RCC 7860 (cell line): ENCODE measurements around the gene CHRNA10.

Source experiments
- DNase-seq: peaks from one replicate; pipeline ENCODE4 v3.0.0-alpha.2; 2015; ENCODE audit warnings: low spot score
- FAIRE-seq: peaks from 2 replicates; lab custom pipeline; 2012; peaks lifted over from hg19 to GRCh38; lab: Jason Lieb, UNC

Gene CHRNA10, protein sequence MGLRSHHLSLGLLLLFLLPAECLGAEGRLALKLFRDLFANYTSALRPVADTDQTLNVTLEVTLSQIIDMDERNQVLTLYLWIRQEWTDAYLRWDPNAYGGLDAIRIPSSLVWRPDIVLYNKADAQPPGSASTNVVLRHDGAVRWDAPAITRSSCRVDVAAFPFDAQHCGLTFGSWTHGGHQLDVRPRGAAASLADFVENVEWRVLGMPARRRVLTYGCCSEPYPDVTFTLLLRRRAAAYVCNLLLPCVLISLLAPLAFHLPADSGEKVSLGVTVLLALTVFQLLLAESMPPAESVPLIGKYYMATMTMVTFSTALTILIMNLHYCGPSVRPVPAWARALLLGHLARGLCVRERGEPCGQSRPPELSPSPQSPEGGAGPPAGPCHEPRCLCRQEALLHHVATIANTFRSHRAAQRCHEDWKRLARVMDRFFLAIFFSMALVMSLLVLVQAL

DNA sequence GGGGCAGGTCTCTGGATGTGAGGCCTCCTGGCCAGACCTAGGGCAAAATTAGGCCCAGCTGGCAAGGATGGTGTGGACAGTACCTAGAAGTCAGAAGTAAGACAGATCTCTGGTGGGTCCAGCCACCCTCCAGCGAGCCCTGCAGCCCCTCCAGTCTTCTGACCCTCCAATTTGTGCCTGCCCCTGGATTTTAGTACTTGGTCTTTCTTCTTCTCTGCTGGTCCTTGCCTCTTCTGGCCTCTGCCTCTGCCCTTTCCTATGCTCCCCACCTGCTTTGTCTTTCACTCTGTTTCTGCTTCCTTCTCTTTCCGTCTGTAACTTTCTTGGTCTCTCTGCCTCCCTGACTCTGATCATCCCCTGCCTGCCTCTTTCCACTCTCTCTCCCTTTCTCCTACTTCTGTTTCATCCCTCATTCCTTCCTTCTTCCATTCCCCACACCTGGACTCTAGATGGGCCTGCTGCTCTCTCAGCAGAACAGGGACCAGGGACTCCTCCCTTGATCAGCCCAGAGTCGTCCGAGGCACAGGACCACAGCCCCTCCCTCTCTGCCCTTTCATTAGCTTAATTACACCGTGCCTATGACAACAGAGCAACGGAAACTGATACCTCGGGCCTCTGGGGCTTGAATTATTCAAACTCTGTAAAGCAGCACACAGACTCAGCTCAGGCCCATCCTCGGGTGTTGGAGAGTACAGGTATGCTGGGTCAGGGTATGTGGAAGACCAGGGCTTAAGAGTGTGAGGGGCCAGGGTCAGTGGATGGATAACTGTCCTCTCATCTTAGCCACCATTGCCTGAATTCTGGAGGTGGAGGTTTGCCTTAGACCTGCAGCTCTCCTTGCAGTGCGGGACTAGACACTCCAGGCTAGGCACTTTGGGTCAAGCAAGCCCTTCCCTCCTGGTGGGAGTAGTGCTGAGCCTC lies at the start of gene CHRNA10:
Gene CHRNA10 (minus strand): TSS at position 51 of the 921 bp plus-strand sequence. CDS start 72 bp downstream, outside the sequence.
- DNase-seq (no peak), FAIRE-seq (no peak)

- FAIRE-seq, result no peak
- DNase-seq, result no peak
These were observed 41.1 kb upstream of the CHRNA10 start for GRCh38 chr11:3712274-3712673.

DNA sequence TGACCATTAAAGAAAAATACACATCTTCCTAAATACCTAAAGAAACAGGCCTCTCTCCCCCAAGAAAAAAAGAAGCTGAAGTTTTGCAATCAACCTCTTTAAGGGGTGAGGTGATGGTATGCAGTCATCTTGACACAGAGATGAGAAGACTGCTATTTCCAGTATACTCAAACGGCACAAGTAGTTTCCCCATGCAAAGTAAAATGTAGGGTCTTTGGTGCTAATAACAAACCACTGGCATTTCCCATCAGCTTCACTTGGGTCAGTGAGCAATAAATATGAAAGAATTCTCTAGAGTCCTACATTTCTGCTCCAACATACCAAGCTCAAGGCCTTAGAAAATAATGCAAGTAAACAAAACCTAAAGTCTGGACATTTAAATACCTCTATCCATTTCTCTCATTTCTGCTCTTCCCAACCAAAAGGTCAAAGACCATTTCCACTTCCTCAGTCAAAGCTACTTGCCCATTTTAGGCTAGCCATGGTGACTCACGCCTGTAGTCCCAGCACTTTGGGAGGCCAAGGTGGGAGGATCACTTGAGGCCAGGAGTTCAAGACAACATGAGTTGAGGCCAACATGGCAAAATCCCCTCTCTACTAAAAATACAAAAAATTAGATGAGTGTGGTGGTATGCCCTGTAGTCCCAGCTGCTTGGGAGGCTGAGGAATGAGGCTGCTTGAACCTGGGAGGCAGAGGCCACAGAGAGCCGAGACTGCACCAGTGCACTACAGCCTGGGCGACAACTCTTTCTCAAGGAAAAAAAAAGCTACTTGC lies 39.5 kb upstream of the CHRNA10 start:
- DNase-seq (no peak), FAIRE-seq (no peak)

DNA sequence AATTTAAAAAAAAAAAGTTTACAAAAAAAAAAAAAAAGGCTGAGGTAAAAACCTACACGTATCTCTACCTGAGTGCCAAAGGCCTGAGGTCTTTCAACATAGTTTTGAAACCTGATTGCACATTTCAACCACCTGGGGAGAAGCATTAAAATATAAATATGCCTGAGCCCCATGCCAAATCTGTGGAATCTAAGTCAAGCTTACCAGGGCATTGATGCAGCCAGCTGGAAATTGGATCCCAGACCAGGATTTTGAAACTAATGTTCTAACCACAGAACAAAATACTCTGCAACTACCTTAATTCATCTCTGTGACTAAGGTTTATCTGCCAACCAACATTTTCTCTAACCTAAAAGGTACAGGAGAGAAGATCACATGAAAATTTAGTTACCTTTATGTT lies 38.8 kb upstream of the CHRNA10 start:
- DNase-seq (no peak), FAIRE-seq (no peak)

DNA sequence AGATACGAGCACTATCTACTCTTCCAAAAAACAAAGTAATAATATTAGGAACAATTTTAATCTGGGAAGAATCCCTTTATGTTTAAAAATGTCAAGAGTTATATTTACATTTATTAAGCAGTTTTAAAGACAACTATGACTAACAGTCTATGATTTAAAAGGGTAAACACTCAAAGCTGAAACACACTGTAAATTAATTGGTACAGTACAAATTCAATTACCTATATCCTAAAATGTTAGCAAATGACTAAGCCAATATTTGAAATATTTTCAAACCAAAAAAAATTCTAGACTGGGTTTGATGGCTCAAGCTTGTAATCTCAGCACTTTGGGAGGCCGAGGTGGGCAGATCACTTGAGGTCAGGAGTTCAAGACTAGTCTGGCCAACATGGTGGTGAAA lies 36.0 kb upstream of the CHRNA10 start:
- no peak for DNase-seq
- no peak for FAIRE-seq

DNA sequence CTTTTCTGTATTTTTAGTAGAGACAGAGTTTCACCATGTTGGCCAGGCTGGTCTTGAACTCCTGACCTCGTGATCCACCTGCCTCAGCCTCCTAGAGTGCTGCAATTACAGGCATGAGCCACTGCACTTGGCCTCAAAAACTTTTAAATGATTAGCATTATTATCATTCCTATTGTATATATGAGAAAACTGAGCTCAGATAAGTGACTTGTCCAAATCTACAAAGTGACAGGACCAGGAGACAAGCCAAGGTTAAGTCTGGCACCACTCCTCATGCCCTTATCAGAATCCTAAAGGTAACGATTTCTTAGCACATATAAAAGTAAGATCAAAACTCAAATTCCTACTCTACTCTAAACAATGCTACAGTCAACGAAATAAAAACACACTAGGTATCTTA lies 32.2 kb upstream of the CHRNA10 start:
- DNase-seq, result no peak
- FAIRE-seq, result no peak

- FAIRE-seq, result no peak
- DNase-seq, result no peak
These were observed 29.7 kb upstream of the CHRNA10 start for GRCh38 chr11:3700910-3701309.

DNA sequence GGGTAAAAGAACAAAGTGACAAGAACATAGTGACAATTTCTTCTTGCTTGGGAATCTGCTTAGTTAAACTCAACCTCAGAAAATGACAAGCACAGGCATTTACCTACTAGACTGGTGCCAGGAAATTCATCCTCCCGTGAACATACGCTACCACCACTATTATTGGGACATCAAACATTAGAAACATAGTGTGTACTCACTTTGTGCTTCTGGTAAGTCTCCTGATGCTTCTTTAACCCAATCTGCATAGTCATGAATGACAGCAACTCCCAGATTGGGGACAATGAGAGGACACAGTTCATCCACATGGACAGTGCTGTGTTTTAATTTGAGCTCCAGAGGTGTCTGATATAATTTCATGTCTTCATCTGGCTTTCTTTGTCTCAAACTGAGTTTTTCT lies 29.2 kb upstream of the CHRNA10 start:
- DNase-seq (no peak), FAIRE-seq (no peak)

GRCh38 chr11:3686751-3687150 lies 15.6 kb upstream of the CHRNA10 start:
- DNase-seq, result no peak
- FAIRE-seq, result no peak

- DNase-seq (no peak), FAIRE-seq (no peak)
These were observed 14.7 kb upstream of the CHRNA10 start for GRCh38 chr11:3685923-3686322.

- DNase-seq (no peak), FAIRE-seq (no peak)
These were observed 13.6 kb upstream of the CHRNA10 start for GRCh38 chr11:3684819-3685172.

GRCh38 chr11:3684129-3684818 lies 13.1 kb upstream of the CHRNA10 start:
- FAIRE-seq, result no peak
- DNase-seq, result no peak

DNA sequence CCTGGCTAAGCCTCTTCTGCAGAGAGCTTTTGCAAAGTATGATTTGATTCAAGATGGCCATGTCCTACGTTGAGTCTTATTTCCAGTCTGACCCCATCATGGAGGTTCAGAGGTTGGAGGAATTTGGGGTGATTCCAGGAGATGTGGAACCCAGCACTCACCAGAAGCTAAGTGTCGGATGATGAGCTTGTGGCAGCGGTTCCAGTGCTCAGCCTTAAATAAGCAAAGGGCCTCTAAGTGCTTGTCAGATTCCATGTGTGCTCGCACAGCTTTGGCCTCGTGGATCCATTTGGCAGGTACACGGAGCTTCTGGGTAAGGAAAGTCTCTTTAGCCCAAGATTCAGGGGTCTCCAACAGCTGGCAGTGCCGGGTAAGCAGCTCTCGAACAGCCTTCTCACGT lies 11.9 kb upstream of the CHRNA10 start:
- DNase-seq, result no peak
- FAIRE-seq, result no peak

- no peak for DNase-seq
- no peak for FAIRE-seq
These were observed 7.9 kb upstream of the CHRNA10 start for GRCh38 chr11:3679077-3679476.

- DNase-seq, result no peak
- no peak for FAIRE-seq
These were observed 4.8 kb upstream of the CHRNA10 start for GRCh38 chr11:3675971-3676370.

GRCh38 chr11:3674189-3674588 lies 3.0 kb upstream of the CHRNA10 start:
- FAIRE-seq, result peak; percentile 90
- DNase-seq, result peak; percentile 81

DNA sequence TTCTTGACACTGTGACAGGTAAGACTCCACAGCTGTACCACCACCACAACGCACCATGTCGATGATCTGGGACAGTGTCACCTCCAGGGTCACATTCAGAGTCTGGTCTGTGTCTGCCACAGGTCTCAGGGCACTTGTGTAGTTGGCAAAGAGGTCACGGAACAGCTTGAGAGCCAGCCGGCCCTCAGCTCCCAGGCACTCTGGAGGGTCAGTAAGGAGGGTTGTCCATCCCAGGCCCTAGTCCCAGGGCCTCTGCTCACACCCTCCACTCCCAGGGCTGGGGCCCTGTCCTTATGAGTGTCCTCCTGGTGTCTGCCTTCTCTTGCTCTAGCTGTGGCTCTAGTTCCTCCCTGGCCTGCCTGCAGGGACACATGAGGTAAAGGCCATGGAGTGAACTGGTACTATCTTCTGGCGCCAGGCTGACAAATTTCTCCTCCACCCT lies 1.4 kb downstream of the CHRNA10 start:
- DNase-seq (no peak), FAIRE-seq (no peak)

DNA sequence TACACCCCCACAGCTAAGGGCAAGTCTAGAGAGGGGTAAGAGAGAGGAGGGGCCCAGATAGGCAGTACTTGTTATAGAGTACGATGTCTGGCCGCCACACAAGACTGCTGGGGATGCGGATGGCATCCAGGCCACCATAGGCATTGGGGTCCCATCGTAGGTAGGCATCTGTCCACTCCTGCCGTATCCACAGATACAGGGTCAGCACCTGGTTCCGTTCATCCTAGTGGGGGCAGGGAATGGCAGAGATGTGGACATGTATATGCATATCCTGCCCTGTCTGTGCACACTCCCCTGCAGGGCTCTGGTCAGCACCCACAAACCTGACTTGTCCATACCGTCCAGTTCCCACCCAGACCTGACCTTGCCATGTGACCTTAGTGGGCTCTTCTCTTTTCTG lies 2.1 kb downstream of the CHRNA10 start:
- no peak for FAIRE-seq
- DNase-seq, result no peak

- FAIRE-seq (no peak), DNase-seq (no peak)
These were observed 3.8 kb downstream of the CHRNA10 start for GRCh38 chr11:3667149-3668035.
